Posterior cingulate gyrus (tissue), 11 donors: ENCODE measurements around the gene SCFD2.
A peak's percentile ranks its signal among the peaks of the same experiment; 100 is the strongest.
"Not testable (repeated sequence)": the region's sequence is repeated elsewhere in the genome, so short reads cannot be mapped to it uniquely, and the experiment has no call there.

ENCODE experiments used
- DNase-seq, 10 donors: peaks; one replicate each; pipeline versions ENCODE4 v3.0.0 to v3.0.0-alpha.2; 2020 to 2021; ENCODE audit warnings: mixed read lengths in 3 of 10
- intact Hi-C: fragments of 100-400 bp; cut with DNase I; formaldehyde crosslinking; loops from one replicate; pipeline ENCODE4 v1.15.1; 2023

Gene SCFD2

DNA sequence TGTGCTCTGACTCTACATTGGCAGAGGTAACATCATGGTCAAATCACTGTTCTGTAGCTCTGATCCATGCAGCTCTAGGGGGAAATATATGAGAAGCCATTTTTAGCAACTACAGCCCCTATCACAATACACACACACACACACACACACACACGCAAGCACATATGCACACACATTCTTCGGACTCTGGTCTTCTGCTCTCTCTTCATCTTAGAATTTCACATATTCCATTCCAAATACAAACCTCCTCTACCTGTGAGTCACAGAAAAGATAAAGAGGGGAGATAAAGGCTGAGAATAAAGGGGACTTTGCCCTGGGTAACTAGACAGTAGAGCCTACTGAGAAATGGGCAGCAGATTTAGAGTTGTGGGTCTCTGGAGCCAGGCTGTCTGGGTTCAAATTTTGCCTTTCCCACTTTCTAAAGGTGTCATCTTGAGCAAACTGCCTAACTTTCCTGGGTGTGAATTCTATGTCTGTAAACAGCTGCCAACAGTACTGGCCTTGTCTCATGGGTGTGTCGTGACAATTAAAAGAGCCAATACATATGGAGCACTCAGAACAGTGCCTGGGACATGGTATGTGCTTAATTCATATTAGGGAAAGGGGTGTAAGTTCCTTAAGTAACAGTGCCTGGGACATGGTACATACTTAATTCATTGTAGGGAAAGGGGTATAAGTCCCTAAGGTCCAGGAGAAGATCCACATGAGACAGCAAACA is 515.3 kb downstream of the SCFD2 start:
- intact Hi-C loops = no loop called here
- no peak for DNase-seq

GRCh38 chr4:52848254-52848653 is 517.6 kb downstream of the SCFD2 start:
- no peak for DNase-seq
- intact Hi-C loops = no loop called here

DNA sequence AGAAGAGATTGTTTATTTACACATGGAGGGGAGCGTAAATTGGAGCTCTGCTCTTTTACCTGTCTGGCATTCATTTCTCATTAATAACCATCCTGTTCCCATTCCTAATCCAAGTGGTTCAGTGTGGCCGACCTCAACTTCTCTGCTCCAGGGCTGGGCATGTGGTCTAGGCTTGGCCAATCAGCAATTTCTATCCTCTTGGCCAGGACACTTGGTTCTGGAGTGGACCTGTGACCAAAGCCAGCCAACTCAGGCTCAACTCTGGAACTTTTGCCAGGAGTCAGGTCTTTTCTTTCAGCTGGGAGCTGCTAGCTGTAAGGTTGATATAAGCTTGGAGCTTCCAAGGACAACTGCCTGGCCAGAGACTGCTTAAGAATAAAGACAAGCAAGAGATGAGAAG is 519.4 kb downstream of the SCFD2 start:
- intact Hi-C loops = no loop called here
- no peak for DNase-seq

GRCh38 chr4:52844596-52844995 is 521.3 kb downstream of the SCFD2 start:
- no peak for DNase-seq
- intact Hi-C loops = no loop called here

DNA sequence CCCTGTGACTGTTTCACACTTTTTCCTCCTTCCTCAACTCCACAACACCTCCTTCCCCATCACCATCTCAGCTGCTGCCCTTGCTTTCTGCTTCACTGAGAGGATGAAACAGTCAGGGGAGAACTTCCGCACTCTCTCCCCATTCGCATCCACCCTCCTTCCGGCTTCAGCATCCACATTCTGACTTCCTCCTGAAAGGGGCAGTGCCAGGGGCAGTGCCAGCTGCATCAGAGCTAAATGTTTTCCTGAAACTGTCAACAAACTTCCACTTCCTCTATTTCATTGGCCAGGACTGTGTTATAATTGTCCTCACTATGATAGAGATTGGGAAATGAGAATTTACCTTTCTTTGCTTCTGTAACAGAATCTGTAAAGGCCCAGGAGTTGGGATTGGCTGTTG is 521.9 kb downstream of the SCFD2 start:
- DNase-seq = no peak
- intact Hi-C loops = no loop called here

DNA sequence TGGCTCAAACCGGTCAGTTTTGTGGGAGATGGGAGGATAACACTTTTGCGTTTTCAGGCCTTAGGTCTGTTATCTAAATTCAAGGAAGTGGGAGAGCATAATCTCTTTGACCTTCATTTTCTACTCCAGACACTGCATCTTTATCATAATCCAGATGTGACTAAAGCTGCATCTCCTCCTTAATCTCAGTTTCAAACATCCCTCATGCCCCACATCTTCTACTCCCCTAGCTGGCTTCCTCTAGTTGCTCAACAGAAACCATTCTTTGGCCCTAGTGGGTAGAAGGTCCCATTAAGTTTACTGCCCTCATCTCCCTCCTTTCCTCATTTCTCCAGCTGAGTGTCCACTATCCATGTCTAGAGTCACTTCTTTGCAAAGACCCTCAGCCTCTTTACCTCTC is 522.5 kb downstream of the SCFD2 start:
- intact Hi-C loops = no loop called here
- no peak for DNase-seq

GRCh38 chr4:52842792-52843191 is 523.1 kb downstream of the SCFD2 start:
- DNase-seq = no peak
- intact Hi-C loops = no loop called here

DNA sequence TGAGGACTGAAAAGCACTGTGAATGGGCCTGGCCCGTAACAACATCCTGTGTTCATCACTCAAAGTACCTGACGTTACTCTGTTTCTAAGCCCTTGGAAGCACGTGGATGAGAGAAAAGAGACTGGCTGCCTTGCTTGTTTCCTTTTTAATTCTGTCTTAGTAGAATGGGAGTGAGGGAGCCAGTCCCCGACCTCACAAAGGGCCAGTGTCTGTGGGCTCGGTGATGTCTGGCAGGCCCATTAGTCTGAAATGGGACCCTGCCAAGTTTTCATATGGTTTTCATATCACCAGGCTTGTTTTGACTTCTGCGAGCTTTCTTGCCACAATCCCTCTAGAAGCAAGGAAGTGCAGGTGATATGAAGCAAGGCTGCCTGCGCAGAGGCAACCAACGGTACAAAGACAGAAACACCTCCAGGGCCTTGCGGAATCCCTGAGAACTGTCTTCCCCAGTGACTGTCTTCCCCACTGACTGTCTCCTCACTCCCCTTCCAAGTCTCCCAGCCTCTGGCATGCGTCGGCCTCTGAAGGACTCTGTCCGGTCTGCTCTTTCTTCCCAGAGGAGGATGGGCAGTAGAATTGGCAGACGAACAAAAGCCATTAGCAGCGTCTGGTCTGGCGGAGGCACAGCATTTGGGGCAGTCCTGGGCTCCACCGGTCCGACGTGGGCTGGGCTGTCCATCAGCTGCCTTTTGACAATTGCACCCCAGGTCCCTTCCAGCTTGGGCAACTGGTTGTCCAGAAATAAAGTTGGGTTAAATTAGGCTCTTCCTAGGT is 524.0 kb downstream of the SCFD2 start:
- DNase-seq = peak in 1 of 10 donors; percentile 36
- intact Hi-C loops = no loop called here

DNA sequence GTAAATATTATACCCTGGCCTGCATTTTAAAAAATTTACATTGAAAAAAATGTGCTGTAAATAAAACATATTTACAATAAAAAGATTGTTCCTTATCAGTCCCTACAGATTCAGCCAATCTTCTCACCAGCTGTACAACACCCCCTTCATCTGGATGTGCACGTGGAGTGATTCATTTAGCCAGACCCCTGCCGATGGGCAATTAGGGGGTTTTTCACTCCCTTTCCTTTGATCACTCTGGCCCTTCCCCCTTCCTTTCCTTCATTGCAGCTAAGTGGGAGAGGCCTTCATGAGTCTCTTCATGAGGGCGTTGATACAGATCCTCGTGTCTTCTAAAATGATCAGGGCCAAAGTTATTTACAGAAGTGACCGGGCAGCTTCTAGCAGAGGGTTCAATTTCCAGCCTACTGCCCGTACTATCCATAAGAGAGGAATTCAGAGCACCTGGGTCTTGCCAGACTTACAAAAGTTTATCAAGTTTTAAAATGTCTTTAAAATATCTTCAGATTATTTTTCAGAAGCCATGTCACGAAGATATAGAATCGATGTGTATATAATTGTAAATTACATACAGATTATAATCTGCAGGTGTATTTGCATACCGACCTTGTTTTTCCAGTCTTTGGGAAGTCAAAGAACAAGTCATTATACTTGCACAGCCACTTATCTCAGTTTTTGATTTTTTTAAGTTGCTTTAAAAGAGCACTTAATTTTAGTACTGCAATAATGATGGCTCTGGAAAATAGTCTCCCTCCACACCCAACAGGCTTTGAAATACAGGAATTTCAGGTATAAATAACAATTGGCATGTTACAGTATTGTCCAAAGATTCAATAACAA is 525.1 kb downstream of the SCFD2 start:
- DNase-seq = no peak
- intact Hi-C loops = no loop called here

- intact Hi-C loops = no loop called here
These were observed 526.9 kb downstream of the SCFD2 start for GRCh38 chr4:52838729-52839586.

DNA sequence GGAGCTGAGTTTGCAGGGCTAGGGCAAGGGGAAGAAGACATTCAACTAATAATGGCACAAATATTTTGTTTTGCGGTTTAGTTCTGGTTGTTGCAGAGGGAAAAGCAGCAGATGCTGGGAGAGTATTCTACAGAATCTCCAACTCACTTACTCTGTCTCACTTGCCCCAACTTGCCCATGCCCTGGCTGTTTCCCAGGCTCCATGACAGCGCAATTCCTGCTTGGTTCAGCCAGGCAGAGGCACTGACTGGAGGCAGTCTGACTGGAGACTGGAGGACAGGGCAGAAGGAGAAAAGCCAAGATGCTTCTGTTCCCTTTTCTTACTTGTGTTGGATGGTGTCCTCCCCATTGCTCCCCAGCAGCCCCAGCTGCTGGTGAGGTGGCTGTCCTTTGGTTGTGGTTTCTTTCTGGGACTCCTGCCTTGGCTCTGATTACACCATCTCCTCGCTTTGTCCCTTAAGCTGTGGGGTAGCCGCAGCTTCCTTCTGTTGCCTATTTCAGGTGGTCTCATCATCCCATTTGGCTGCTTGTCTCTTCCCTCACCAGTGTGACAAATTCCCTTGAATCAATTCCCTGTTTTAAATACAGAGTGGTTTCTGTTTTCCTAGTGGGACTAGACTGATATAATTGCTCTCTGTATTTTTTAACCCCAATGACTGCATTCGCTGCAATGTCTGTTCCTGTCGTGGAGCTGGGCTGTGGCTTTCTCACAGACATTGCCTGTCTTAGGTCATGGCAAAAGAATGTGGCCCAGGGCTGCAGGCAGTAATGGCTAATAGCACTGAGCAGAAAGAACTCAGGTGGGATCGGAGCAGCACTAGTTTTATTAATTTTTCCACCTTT is 527.9 kb downstream of the SCFD2 start:
- intact Hi-C loops = no loop called here

More at GRCh38 chr4:52838729-52839586, 526.9 kb downstream of the SCFD2 start:
- no peak for DNase-seq

GRCh38 chr4:52836678-52837077 is 529.2 kb downstream of the SCFD2 start:
- DNase-seq = no peak
- intact Hi-C loops = no loop called here

More for the DNA sequence above, 527.9 kb downstream of the SCFD2 start:
- no peak for DNase-seq

- DNase-seq = no peak
- intact Hi-C loops = no loop called here
These were observed 529.7 kb downstream of the SCFD2 start for GRCh38 chr4:52836120-52836519.

GRCh38 chr4:52834641-52835456 is 531.0 kb downstream of the SCFD2 start:
- DNase-seq, intact Hi-C loops: not testable (repeated sequence)

- intact Hi-C loops = no loop called here
- DNase-seq = no peak
These were observed 531.8 kb downstream of the SCFD2 start for GRCh38 chr4:52833941-52834525.

DNA sequence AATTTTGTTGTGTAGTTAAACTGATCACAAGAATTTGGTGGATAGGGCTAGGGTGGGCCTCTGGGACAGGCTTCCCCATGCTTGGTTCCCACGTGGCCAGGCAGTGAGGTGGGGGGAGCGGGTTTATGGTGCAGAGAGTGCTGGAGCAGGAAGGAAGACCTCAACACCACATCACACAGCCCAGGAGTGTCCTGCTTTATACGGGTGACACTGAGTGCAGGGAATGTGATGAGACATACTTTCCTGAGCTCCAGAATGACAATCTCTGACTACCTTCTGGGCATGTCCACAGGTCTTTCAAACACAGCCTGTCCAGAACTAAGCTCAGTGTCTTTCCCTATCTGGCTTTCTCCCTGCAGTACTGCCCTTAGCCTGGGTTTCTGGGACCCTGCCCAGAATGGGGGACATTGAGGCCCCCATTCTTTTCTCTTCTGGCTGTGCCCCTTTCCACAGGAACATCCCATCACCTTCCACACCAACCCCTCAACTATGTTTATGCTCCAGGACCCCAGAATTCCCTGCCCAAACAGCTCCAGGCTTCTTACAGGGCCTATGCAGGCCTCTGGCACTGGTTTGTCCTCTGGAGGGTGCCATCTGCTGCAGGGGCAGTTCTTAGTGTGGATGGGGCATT is 540.3 kb downstream of the SCFD2 start:
- intact Hi-C loops = no loop called here
- DNase-seq = no peak

DNA sequence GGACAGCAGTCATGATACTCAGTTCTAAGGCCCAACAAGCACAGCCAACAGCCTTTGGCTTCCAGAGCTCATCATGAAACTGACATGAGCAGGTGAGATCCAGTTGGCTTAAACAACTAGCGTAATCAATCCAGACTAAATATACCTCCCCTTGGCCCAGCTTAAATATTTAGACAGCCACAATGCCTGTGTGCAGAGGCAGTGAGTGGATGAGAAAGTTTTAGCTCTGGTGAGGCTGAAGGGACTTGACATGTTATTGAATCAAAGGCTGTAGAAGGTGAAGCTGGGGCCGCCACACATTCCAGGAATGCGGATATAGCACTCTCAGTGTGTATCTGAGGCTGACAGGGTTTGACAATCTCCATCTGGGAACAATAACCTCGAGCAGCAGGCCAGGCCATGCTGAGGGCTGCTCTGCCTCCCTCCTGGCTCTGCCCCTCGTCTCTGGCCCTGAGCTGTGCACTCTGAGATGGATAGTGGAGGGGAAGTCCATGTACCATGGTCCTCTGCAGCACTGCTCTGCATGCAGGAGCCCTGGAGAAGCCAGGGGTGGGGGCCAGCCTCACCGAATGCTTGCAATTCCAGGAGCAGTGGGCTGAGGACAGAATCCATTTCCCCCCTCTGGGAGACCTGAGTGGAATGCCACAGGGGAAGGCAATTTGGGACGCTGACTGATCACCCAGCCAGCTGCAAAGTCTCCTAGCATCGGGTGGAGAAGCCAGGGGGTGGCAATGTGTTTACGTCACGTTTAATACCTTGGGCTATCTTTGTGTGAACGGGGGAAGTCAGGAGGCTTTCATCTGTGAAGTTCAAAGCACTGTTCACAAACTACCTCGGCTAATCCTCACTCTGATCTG is 541.0 kb downstream of the SCFD2 start:
- no peak for DNase-seq
- intact Hi-C loops = no loop called here
